ENCODE data around the gene EIF3L. TPM values are rescaled to one million over a fixed set of nuclear protein-coding genes. Genes with fewer than 3 reads are reported as not detected.

The EIF3L gene
- total RNA-seq, 1 experiment from 2014 or later: 739 TPM

- Histone ChIP-seq H3K9ac (ENCODE audit: extremely low read depth, insufficient read length, low read length) (peak overlapping the region; percentile 52), H3K14ac (ENCODE audit: insufficient read depth, low read length) (peak overlapping the region; percentile 93; the same call in 1 of the 2 replicates), H2BK120ac (ENCODE audit: low read depth, low read length, poor library complexity, severe bottlenecking) (peak overlapping the region; percentile 97), H3K4ac (ENCODE audit: low read depth, low read length) (peak overlapping the region; percentile 95), H2BK5ac (ENCODE audit: insufficient read length, low read length) (no peak overlapping the region), H3K79me1 (ENCODE audit: insufficient read depth, low read depth, low read length, poor library complexity, severe bottlenecking) (peaks cover 2% of the 10 kb centered on the region), H3K27me3 (ENCODE audit: insufficient read depth, low read length) (peaks cover 13% of the 10 kb centered on the region; the same call in 1 of the 2 replicates), H3K79me2 (ENCODE audit: insufficient read depth, low read length) (0 out of 2 replicates have a peak, but pooled peaks cover 2% of the 10 kb centered on the region), H2BK20ac (ENCODE audit: low read depth, low read length, poor library complexity, severe bottlenecking) (peak overlapping the region; percentile 98), H3K23me2 (ENCODE audit: insufficient read length, low read depth, low read length, poor library complexity, severe bottlenecking) (peaks cover 54% of the 10 kb centered on the region), H3K9me3 (ENCODE audit: control insufficient read depth, low read depth, low read length) (no peaks in the 10 kb centered on the region), H2AFZ (ENCODE audit: low read length) (no peak overlapping the region), H2BK12ac (ENCODE audit: insufficient read length, low read depth, low read length) (peak overlapping the region; percentile 94), H2AK5ac (ENCODE audit: insufficient read length, low read length) (no peak overlapping the region), H4K20me1 (ENCODE audit: control insufficient read depth, insufficient read depth, insufficient read length) (no peaks in the 10 kb centered on the region), H4K8ac (replicated peaks; ENCODE audit: insufficient read length, low read depth, low read length) (no peak overlapping the region), H4K5ac (ENCODE audit: insufficient read length, low read depth, low read length) (no peak overlapping the region), H3K27ac (ENCODE audit: insufficient read length, low read depth, low read length) (no peak overlapping the region), H3K56ac (ENCODE audit: insufficient read length, low read depth, low read length) (no peak overlapping the region), H3K4me2 (ENCODE audit: insufficient read depth, insufficient read length, low read length) (peak overlapping the region; percentile 87), H3T11ph (ENCODE audit: low read length) (no peak overlapping the region), H3K4me1 (ENCODE audit: insufficient read depth, low read length) (no peaks in the 10 kb centered on the region; the same call in 1 of the 2 replicates), H4K91ac (ENCODE audit: insufficient read length, low read depth, low read length) (peak overlapping the region; percentile 97), H3K23ac (ENCODE audit: insufficient read length, low read depth, low read length) (no peak overlapping the region), H2BK15ac (ENCODE audit: low read depth, low read length) (no peak overlapping the region), H3K18ac (ENCODE audit: insufficient read length, low read depth, low read length) (peak overlapping the region; percentile 67)
- no peaks in the 10 kb centered on the region; a peak in 1 of 7 replicates for H3K36me3 Mint-ChIP-seq (ENCODE audit: insufficient read depth in 1 of 3, low read depth in 3 of 3)
- peaks cover 67% of the 10 kb centered on the region for H3K27me3 Mint-ChIP-seq (ENCODE audit: low read depth)
- DNase-seq: no peak
- H3K9me3 Mint-ChIP-seq: peaks cover 0 to 4% of the 10 kb centered on the region in 2 experiments; a peak in 3 of 5 replicates
- TF ChIP-seq CTCF (conservative IDR thresholded peaks at IDR 0.05): no peak
- H3K4me1 Mint-ChIP-seq: peaks cover 35 to 43% of the 10 kb centered on the region in 2 experiments
- H3K4me3 Mint-ChIP-seq: peak overlapping the region; percentile 66 to 89
- no CpG with 5 or more reads among the region's 29 CpGs for WGBS (ENCODE audit: extremely low coverage, insufficient read length, low lambda C conversion rate)
- H3K27ac Mint-ChIP-seq: peak overlapping the region in 2 of 3 experiments; percentile 34 to 82; a peak in 2 of 7 replicates
Measured at GRCh38 chr22:37804352-37804880, 44.8 kb upstream of the EIF3L start.

All from H9 (cell line).